ENCODE measurements around the gene LSM12. TPM values are rescaled to one million over a fixed set of nuclear protein-coding genes. Genes with fewer than 3 reads are reported as not detected.
A peak's percentile ranks its signal among the peaks of the same experiment; 100 is the strongest.

LSM12 gene
- total RNA-seq, 1 donor from 2014 or later = 47.6 TPM

DNA sequence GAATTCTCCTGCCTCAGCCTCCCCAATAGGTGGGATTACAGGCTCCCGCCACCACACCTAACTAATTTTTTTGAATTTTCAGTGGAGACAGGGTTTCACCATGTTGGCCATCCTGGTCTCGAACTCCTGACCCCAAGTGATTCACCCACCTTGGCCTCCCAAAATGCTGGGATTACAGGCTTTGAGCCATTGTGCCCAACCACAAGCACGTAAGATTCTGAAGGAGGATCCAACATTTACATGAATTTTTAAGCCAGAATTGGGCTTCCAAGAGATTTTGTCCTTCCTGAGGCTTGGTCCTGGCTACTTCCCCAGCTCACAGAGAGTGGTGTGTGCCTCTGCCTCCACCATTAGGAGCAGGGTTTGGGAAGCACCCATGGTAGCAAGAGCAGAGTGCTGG is 15.2 kb upstream of the LSM12 start:
- intact Hi-C loops (cut with DNase I) = no loop called here
- no peak for DNase-seq (ENCODE audit: missing footprints)
- no peak for ATAC-seq

DNA sequence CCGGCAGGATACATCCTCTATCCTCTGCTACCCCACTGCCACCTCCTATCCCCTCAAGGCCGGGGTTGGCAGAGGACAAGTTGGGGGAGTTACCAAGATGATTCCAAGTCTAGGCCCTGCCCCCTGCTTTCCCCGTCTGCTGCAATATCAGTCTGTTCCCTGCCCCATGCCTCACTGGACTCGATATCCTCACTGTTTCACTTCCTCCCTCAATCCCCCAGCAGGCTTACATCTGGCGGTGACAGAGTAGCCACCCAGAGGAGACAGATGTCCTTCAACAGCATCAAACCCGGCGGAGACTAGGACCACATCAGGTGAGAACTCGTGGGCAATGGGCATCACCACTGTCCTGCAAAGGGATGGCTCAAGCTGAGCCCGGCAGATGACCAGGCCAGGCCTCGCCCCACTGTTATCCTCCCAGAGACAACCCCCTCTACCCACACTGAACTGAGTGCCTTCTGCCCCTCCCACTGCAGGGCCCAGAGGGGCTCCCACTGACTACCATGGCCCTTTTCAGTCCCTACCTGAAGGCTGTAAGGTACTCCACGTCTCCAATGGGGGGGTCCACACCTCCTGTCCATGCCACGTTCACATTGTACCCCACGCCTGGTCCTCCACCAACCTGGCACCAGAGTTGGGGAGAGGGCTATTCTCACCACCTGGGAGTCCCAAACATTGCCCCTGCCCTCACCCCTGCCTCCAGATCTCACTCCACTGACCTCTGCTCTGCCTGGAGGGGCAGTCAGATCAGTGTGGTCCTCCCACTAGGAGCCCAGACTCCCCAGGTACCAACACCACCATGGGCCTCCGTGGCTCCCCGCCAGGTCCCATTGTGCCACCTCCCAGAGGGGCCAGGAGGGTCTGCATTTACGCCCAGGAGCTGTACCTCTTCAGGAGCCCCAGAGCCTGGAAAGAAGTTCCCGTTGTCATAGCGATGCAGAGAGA is 13.7 kb upstream of the LSM12 start:
- DNase-seq (ENCODE audit: missing footprints) (no peak), ATAC-seq (no peak)
- intact Hi-C loops (cut with DNase I) = no loop called here

DNA sequence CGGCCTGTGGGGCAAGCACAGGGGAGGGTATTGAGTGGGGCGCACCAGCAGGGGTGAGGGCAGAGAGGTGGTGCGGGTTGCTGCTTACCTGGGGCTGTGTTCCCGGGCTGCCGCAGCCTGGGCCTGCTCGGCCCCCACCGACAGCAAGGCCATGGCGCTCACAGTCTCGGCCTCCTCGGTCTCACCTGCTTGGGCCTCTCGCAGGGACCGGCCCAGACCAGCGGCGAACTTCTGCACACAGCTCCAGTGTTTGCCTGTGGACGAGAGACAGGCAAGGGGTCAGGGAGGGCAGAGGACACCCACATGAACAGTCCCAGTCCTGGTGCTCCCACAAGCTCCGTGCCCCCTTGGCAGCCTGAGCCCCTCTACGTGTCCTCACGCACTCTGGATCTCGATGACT is 11.9 kb upstream of the LSM12 start:
- no peak for ATAC-seq
- no peak for DNase-seq (ENCODE audit: missing footprints)
- intact Hi-C loops (cut with DNase I) = no loop called here

DNA sequence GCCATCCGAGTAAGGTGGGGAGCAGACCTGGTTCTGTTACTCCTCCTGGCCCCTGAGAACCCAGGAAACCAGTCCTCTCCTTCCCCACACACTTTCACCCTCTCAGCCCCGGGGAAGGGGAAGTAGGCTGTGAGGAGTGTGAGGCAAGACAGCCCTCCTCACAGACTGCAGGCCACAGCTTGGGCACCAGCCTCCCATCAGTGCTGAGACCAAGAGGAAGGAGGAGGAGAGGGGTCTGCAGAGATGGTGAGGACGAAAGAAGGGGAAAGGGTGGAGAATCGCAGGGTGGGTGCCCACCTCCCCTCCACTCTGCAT is 11.1 kb upstream of the LSM12 start:
- intact Hi-C loops (cut with DNase I) = no loop called here
- DNase-seq (ENCODE audit: missing footprints) (no peak), ATAC-seq (no peak)

DNA sequence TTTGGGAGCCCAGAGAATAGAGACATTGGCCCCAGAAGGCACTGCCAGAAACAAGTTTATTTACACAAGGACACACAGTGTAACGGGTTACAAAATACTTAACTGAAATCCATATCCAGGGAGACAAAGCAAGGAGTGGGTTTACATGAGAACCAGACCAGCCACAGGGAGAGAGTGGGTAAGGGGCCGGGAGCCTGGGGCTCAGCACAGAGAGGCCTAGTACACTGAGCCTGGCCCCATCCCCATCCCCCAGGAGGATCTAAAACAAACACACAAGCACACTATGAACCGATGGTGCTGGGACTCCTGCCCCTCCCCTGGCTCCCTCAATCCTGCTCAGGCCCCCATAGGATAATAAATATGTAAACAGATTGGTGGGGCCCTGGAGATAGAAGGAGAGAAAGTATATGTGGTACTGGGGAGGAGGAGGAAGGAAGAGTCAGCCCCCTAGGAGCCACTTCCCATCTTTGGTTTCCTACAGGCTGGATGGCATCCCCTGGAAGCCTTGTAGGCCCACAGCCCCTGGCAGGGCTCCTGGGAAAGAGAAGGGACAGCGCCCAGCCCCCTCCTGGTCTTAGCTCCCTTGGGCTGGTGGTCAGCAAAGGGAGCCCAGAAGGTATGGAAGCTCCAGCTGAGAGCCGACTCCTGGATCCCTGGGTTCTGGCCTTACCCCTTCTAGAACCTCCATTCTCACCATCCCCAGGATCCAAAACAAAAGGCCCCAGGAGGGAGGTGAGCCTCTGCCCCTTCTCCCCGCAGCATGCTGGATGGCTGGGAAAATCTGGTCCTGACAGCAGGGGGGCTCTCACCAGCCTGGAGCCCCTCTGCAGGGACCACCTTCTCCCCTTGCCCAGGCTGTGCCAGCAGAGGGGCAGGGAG is 10.5 kb upstream of the LSM12 start:
- ATAC-seq = no peak
- no peak for DNase-seq (ENCODE audit: missing footprints)
- intact Hi-C loops (cut with DNase I) = no loop called here

DNA sequence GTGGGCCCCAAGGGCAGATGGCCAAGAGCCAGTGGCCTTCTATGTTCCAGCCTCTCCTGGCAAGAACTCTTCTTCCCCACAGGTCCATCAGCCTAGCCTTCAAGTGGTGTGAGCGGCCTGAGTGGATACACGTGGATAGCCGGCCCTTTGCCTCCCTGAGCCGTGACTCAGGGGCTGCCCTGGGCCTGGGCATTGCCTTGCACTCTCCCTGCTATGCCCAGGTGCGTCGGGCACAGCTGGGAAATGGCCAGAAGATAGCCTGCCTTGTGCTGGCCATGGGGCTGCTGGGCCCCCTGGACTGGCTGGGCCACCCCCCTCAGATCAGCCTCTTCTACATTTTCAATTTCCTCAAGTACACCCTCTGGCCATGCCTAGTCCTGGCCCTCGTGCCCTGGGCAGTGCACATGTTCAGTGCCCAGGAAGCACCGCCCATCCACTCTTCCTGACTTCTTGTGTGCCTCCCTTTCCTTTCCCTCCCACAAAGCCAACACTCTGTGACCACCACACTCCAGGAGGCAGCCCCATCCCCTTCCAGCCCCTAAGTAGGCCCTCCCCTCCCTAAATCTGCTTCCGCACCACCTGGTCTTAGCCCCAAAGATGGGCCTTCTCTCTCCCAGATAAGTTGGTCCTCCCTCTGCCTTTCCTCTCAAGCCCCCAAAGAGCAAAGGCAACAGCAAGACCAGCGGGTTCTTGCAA is 9.3 kb upstream of the LSM12 start:
- intact Hi-C loops (cut with DNase I) = no loop called here
- ATAC-seq = no peak
- DNase-seq (ENCODE audit: missing footprints) = no peak

DNA sequence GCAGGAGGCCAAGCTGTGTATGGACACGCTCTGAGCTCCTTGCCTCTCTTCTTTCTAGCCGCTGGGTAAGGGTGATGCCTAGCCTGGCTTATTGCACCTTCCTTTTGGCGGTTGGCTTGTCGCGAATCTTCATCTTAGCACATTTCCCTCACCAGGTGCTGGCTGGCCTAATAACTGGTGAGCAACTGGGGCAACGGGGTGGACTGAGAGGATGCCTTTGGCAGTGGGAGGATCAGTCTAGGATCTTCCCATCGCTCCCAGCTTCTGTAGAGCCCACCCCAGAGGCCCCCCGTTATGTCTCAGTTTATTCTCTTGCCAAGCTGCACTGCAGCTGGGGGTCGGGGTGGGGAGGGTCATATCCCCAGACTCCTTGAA is 8.4 kb upstream of the LSM12 start:
- DNase-seq (ENCODE audit: missing footprints) (no peak), ATAC-seq (no peak)
- intact Hi-C loops (cut with DNase I) = loop anchor here (5.0 kb wide), 1 partner anchor 37 kb away; no protein-coding TSS in a partner anchor

DNA sequence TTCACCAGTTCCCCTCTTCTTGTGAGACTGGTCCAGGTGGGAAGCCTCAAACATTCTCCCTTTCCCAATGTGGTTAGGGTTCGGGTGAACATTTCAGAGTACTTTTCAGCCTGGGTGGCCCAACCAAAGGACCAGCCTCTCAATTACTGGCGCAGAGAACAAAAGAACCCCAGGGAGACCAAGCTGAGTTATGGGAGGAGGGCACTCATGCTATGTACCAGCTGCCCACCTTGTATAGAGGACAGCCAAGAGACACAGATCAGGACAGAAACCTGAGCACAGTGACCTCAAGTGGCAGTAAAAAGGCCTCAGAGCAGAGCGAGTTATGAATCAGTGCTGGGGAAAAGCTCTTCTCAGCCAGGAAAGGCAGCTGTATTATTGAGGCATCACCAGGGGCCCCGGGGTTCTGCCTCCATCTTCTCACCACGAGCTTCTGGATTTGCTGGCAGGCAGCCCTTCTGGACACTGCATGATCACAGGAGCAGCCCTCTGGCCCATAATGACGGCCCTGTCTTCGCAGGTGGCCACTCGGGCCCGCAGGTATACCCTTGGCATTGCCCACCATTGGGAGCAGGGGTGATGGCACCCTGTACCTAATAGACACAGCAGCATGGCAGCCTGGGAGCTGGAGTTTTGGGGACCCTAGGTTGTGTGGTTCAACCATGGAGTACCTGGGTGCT is 7.9 kb upstream of the LSM12 start:
- intact Hi-C loops (cut with DNase I) = loop anchor here (5.0 kb wide), 1 partner anchor 38 kb away; no protein-coding TSS in a partner anchor
- ATAC-seq = no peak
- DNase-seq (ENCODE audit: missing footprints) = no peak

DNA sequence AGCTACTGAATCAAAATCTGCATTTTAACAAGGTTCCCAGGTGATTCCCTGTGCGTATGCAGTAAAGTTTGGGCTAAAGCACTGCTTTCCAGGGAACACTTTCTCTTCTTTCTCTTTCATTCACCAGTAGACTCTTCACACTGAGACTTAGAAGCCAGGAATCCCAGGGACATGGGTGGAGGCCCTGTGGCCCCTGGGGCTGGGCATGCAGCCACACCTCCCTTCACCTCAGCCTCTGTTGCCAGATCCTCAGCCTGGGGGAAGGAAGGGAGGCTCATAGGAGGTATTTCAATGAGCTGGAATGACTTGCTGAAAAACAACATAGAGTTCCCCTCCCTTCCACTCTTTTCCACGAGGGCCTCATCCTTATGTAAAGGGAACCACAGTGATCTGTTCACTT is 5.3 kb upstream of the LSM12 start:
- DNase-seq (ENCODE audit: missing footprints) (no peak), ATAC-seq (no peak)
- intact Hi-C loops (cut with DNase I) = loop anchor here (2.0 to 5.0 kb wide), 3 partner anchors 25 to 51 kb away; partner anchors contain the start of gene HDAC5

DNA sequence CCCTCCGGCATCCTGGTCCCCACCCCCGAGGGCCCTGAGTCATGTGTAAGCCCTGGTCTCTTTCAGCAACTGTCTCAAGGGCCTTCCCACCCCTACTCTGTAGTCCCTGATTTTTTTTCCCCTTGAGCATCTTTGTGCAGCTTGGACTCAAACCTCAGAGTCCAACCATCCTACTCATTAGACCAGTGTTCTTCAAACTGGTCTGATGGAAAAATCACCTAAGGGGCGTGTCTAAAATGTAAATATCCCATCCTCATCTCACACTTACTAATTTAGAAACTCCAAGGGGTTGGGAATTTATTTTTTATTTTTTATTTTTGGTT is 4.7 kb upstream of the LSM12 start:
- intact Hi-C loops (cut with DNase I) = loop anchor here (2.0 to 5.0 kb wide), 3 partner anchors 26 to 52 kb away; partner anchors contain the start of gene HDAC5
- ATAC-seq = no peak

DNA sequence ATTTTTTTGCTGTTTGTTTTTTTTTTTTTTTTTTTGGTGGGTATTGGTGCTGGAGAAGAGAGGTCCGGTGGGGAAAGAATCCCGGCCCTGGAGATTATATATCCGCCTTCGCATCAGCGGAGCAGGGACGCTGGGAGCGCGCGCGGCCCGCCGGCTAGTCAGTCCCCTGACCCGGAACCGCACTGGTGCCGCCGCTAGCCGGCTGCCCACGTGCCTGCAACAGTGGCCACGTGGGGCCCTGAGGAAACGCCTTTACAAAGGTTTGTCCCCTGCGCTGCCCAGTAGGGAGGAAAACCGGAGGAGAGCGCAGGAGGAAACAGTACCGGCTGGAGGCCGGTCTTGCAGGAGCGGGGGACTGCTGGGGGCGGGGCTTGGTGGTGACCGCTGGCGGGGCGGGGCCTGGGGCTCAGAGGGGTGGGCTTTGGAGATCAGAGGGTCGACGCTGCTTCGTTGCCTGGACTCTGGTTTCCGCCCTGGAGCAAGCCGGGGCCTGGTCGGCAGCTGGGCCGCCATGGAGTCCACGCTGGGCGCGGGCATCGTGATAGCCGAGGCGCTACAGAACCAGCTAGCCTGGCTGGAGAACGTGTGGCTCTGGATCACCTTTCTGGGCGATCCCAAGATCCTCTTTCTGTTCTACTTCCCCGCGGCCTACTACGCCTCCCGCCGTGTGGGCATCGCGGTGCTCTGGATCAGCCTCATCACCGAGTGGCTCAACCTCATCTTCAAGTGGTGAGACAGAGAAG is 4.2 kb upstream of the LSM12 start, which contains the start of gene G6PC3:
Gene G6PC3 (plus strand): TSS at position 281 of the 743 bp plus-strand sequence. CDS start 231 bp downstream, at position 512.
- peak; percentile 96 for DNase-seq (ENCODE audit: missing footprints)
- intact Hi-C loops (cut with DNase I) = loop anchor here (2.0 to 5.0 kb wide), 3 partner anchors 26 to 52 kb away; partner anchors contain the start of gene HDAC5
- ATAC-seq = peak; percentile 95

More for the DNA sequence above, 4.7 kb upstream of the LSM12 start:
- no peak for DNase-seq (ENCODE audit: missing footprints)

DNA sequence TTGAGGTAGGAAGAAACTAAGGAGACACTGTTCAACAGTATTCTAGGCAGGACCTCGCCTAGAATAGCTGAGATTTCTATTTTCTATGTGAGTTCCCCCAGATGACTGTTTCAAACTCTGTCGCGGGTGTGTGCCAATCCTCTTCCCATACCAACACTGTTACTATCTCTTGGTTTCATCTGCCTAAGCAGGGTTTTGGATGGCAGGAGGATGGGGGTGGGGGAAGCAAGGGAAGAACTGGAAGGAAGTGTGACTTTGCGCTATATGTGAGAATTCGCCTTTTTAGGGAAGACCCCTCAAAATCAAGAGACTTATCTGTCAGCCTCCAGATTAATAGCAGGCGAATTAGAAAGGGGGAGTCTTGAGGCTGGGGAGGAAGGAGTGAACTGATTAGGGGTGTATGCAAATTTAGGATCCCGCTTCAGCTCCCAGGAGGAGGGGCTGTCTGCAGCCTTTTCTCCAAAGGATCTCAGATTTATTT is 3.5 kb upstream of the LSM12 start:
- DNase-seq (ENCODE audit: missing footprints) (no peak), ATAC-seq (no peak)
- intact Hi-C loops (cut with DNase I) = loop anchor here (2.0 to 5.0 kb wide), 3 partner anchors 27 to 53 kb away; partner anchors contain the start of gene HDAC5

DNA sequence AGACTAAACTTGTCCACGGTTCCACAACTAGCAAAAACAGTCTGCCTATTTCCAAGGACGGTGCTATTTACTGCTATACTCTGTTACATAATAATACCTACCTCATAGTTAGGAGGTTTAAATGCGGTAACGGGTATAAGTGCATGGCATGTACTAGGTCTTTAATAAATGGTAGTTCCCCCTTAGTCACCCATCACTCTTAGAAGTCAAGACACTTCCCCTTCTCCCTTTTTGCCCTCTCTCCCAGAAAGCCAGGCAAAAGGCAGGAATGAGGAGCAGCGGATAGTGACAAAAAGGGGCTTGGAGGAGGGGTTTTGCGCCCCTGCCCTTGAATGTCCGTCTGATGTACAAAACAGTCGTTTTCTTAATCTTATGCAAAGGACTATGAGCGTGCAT is 1.1 kb upstream of the LSM12 start:
- intact Hi-C loops (cut with DNase I) = no loop called here
- DNase-seq (ENCODE audit: missing footprints) (no peak), ATAC-seq (no peak)

DNA sequence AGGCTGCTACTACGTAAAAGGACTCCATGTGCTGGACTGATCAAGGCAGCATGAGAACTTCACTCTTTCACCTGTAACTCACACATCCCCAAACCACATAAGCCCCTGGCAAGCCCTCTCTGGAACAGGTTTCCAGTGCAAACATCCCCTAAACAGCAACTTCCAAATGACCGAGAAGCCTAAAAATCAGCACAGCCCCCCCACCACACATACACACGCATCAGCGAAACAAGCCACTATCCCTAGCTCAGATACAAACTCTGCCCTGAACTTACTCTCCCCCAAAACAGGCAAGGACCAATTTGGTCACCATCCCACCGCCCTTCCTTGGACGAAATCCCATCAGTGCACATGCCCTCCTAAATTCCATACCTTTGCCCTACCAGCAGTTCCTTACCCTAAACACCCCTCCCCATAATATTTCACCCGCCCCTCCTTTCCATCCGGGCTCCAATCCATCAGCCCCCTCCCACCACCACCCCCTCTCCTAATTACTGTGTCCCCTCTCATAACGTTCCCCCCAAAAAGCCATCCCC is 735 bp downstream of the LSM12 start:
- intact Hi-C loops (cut with DNase I) = no loop called here
- DNase-seq (ENCODE audit: missing footprints) = no peak

DNA sequence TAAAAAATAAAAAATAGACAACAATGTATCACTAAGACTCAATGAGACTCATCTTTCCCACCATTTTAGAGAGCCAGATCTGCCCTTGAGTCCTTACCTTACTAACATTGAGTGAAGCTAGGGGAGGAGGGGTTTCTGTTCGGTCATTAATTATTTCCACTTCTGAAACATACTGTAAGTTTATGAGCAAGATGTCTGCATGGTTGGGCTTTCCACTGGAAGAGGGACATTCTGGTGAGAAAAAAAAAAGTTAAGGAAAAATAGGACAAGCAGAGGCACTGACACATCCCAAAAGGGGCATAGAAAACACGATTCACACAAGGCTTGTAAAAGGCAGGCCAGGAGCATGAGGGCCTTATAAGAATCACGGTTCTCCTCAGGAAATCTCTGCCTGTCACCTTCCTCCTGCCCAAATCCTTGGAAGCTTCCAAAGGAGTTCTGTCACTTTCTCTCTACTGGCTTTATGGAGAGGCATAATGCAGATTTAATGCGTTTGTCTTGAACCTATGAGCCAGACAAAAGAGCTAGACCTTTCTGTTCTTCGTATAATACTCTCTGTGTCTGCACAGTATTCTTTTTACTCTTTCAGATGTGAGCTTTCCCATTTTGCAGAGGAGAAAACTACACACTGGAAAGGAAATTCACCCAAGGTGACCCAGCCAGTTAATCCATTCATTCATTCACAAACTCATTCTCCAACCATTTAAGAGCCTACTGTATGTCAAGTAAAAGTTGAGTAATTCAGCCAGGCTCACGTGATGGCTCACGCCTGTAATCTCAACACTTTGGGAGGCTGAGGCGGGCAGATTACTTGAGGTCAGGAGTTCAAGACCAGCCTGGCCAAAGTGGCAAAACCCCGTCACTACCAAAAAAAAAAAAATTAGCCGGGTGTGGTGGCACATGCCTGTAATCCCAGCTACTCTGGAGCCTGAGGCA is 2.5 kb downstream of the LSM12 start:
- ATAC-seq = no peak
- intact Hi-C loops (cut with DNase I) = loop anchor here (2.0 kb wide), 1 partner anchor 57 kb away; no protein-coding TSS in a partner anchor
- DNase-seq (ENCODE audit: missing footprints) = no peak

More for the DNA sequence above, 735 bp downstream of the LSM12 start:
- ATAC-seq = no peak

DNA sequence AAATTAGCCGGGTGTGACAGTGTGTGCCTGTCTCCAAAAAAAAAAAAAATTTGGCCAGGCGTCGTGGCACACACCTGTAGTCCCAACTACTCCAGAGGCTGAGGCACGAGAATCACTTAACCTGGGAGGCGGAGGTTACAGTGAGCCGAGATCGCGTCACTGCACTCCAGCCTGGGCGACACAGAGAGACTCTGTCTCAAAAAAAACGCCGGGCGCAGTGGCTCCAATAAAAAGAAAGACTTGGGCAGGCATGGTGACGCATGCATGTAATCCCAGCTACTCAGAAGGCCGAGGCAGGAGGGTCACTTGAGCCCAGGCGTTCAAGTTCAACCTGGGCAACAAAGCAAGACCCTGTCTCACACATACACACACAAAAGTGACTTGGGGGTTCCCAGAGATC is 3.6 kb downstream of the LSM12 start:
- ATAC-seq = no peak
- intact Hi-C loops (cut with DNase I) = loop anchor here (2.0 kb wide), 1 partner anchor 56 kb away; no protein-coding TSS in a partner anchor
- DNase-seq (ENCODE audit: missing footprints) = no peak

Measured in Right ventricle myocardium inferior (tissue), 1 donor.